K562 (cell line): Measurements from ENCODE around the gene PHACTR3. TPM values are rescaled to one million over a fixed set of nuclear protein-coding genes. Genes with fewer than 3 reads are reported as not detected.
A peak's percentile ranks its signal among the peaks of the same experiment; 100 is the strongest.

Experiments used
- ATAC-seq: fragments of 200-7000 bp; cut with Tn5 transposase; 3 replicates; pipeline ENCODE4 v1.9.1; 2020; ENCODE audit warnings: moderate library complexity
- BruUV-seq: library from RNA; stranded (reverse); fragments of 400-500 nt; replicated peaks from 2 replicates; lab custom pipeline; 2021; lab: Mats Ljungman, UMichigan
- CTCF ChIA-PET: fragments of 300-600 bp; formaldehyde crosslinking; extraction: SDS; loops from one replicate; lab custom pipeline; 2021; ENCODE audit warnings: low intra/inter-chr PET ratio; lab: Yijun Ruan, JAX
- POLR2A ChIA-PET: fragments of 300-600, 350-650 bp; sonication (Branson Sonifier 250); formaldehyde crosslinking; extraction: SDS; loops from one replicate; lab custom pipeline; 2021; ENCODE audit warnings: antibody characterized with exemption, inconsistent platforms; lab: Yijun Ruan, JAX
- DNase-seq, 4 experiments: peaks; one replicate each; pipeline versions ENCODE4 v3.0.0 to v3.0.0-alpha.2; 2011 to 2018; ENCODE audit warnings: low spot score in 3 of 4, mixed read lengths in 3 of 4; ENCODE audit errors: extremely low read depth in 1 of 4
- FAIRE-seq: peaks from 2 replicates; lab custom pipeline; 2011; peaks lifted over from hg19 to GRCh38; lab: Jason Lieb, UNC
- H2AFZ ChIP-seq: 2 replicates; pipeline ENCODE4 v1.6.0; 2011; ENCODE audit warnings: low read depth, low read length, control low read depth, inconsistent platforms
- H3K27ac ChIP-seq: fragments of 200-600 bp; 3 replicates; pipeline ENCODE4 v1.8.0; 2011; ENCODE audit warnings: low read depth, mild to moderate bottlenecking, control low read depth, inconsistent platforms, low read length, moderate library complexity, mixed read lengths; ENCODE audit errors: extremely low read depth
- H3K27me3 ChIP-seq, 2 experiments: fragments of 300-600 bp in 1 of 2; 2 replicates in 1 of 2; 3 replicates in 1 of 2; pipeline versions ENCODE4 v1.6.0 to v1.8.0; 2011; ENCODE audit warnings: inconsistent platforms in 2 of 2, low read length in 2 of 2, mild to moderate bottlenecking in 1 of 2, mixed read lengths in 1 of 2, moderate library complexity in 1 of 2; ENCODE audit not compliant: control insufficient read depth in 2 of 2, insufficient read depth in 2 of 2
- H3K36me3 ChIP-seq: fragments of 300-600 bp; 3 replicates; pipeline ENCODE4 v1.8.0; 2011; ENCODE audit warnings: mild to moderate bottlenecking, low read length, inconsistent platforms; ENCODE audit not compliant: control insufficient read depth, insufficient read depth
- H3K4me1 ChIP-seq, 2 experiments: fragments of 200-600 bp in 1 of 2; replicated peaks in 1 of 2; 2 replicates in 1 of 2; 3 replicates in 1 of 2; pipeline versions ENCODE4 v1.5.1 to v1.8.0; 2011; ENCODE audit warnings: inconsistent platforms in 2 of 2, low read length in 2 of 2, mild to moderate bottlenecking in 1 of 2, mixed read lengths in 1 of 2, moderate library complexity in 1 of 2; ENCODE audit not compliant: control insufficient read depth in 2 of 2, insufficient read depth in 2 of 2
- H3K4me2 ChIP-seq: 2 replicates; pipeline ENCODE4 v1.6.1; 2011; ENCODE audit warnings: low read length, control low read depth, inconsistent platforms, mixed read lengths; ENCODE audit not compliant: insufficient read depth
- H3K4me3 ChIP-seq: fragments of 200-600 bp; sonication (generic), shearing (Covaris generic); 2 replicates; pipeline ENCODE4 v1.5.1; 2016; ENCODE audit warnings: control low read depth, inconsistent platforms
- H3K79me2 ChIP-seq: fragments of 200-600 bp; 3 replicates; pipeline ENCODE4 v1.8.0; 2011; ENCODE audit warnings: low read length, inconsistent platforms; ENCODE audit not compliant: control insufficient read depth, insufficient read depth
- H3K9ac ChIP-seq, 2 experiments: 2 replicates each; pipeline versions ENCODE4 v1.6.0 to v1.6.1; 2011; ENCODE audit warnings: low read depth in 2 of 2, low read length in 2 of 2, control low read depth in 1 of 2, inconsistent platforms in 1 of 2, mild to moderate bottlenecking in 1 of 2, mixed read lengths in 1 of 2; ENCODE audit not compliant: insufficient read depth in 1 of 2
- H3K9me1 ChIP-seq: one replicate; pipeline ENCODE4 v1.6.0; 2011; ENCODE audit warnings: inconsistent platforms, mild to moderate bottlenecking, low read length, moderate library complexity; ENCODE audit not compliant: control insufficient read depth, insufficient read depth
- H3K9me3 ChIP-seq: replicated peaks from 2 replicates; pipeline ENCODE4 v1.5.1; 2011; ENCODE audit warnings: low read depth, low read length, inconsistent platforms; ENCODE audit not compliant: control insufficient read depth, insufficient read depth
- H4K20me1 ChIP-seq: replicated peaks from 2 replicates; pipeline ENCODE4 v1.6.1; 2011; ENCODE audit warnings: low read length, inconsistent platforms, mixed read lengths; ENCODE audit not compliant: control insufficient read depth, insufficient read depth
- EHMT2 ChIP-seq: fragments of 450-650 bp; IDR thresholded peaks from 2 replicates; pipeline ENCODE4 v1.6.1; 2018; ENCODE audit warnings: antibody characterized with exemption
- EWSR1 ChIP-seq: fragments of 450-650 bp; IDR thresholded peaks from 2 replicates; pipeline ENCODE4 v1.6.1; 2018; ENCODE audit warnings: borderline replicate concordance, mild to moderate bottlenecking, low read depth, moderate library complexity; ENCODE audit not compliant: partially characterized antibody
- HDAC3 ChIP-seq: fragments of 450-650 bp; IDR thresholded peaks from 2 replicates; pipeline ENCODE4 v1.6.1; 2018; ENCODE audit warnings: borderline replicate concordance, mild to moderate bottlenecking, moderate library complexity; ENCODE audit not compliant: partially characterized antibody
- IFI16 ChIP-seq: fragments of 250-450 bp; sonication (Bioruptor Pico); IDR thresholded peaks from 2 replicates; pipeline ENCODE4 v2.1.2; 2022; ENCODE audit warnings: mild to moderate bottlenecking, inconsistent platforms
- MCM3 ChIP-seq: fragments of 450-650 bp; IDR thresholded peaks from 2 replicates; pipeline ENCODE4 v1.6.1; 2016
- NCOA2 ChIP-seq, 2 experiments: fragments of 450-650 bp; IDR thresholded peaks; 2 replicates each; pipeline ENCODE4 v1.6.1; 2018; ENCODE audit warnings: mild to moderate bottlenecking in 2 of 2, moderate library complexity in 1 of 2; ENCODE audit not compliant: partially characterized antibody in 2 of 2
- NFIX ChIP-seq: fragments of 250-450 bp; sonication (Bioruptor Pico); IDR thresholded peaks from 2 replicates; pipeline ENCODE4 v1.4.0; 2020; ENCODE audit warnings: low read depth, mild to moderate bottlenecking, moderate library complexity
- NR2C1 ChIP-seq, 2 experiments: fragments of 450-650 bp; IDR thresholded peaks; 2 replicates each; pipeline ENCODE4 v1.6.1; 2017; ENCODE audit warnings: mild to moderate bottlenecking in 2 of 2, antibody characterized with exemption in 1 of 2, inconsistent platforms in 1 of 2, missing compliant biosample characterization in 1 of 2, missing genetic modification characterization in 1 of 2
- STAT5A ChIP-seq: IDR thresholded peaks from 2 replicates; pipeline ENCODE4 v1.6.1; 2012; ENCODE audit warnings: low read length, inconsistent platforms, borderline replicate concordance
- ZEB2 ChIP-seq: fragments of 450-650 bp; IDR thresholded peaks from 2 replicates; pipeline ENCODE4 v1.6.1; 2016
- ZNF263 ChIP-seq: sonication (generic); formaldehyde crosslinking; IDR thresholded peaks from 2 replicates; pipeline ENCODE4 v1.8.0; 2022; ENCODE audit warnings: mild to moderate bottlenecking, missing genetic modification reagents, borderline replicate concordance
- WGBS: fragments of 100-300 bp; shearing (Covaris generic); methylation state at CpG from one replicate; pipeline ENCODE4 v1.1.6; 2016; ENCODE audit warnings: low coverage, mixed read lengths; ENCODE audit not compliant: insufficient coverage; ENCODE audit errors: missing lambda C conversion rate; 5-methylcytosine and 5-hydroxymethylcytosine counted together
- in situ Hi-C: fragments of 300-500 bp; cut with MboI; formaldehyde crosslinking; loops from 4 replicates; pipeline ENCODE4 v1.15.0; 2018; ENCODE audit warnings: inconsistent platforms, mixed read lengths
- intact Hi-C: fragments of 100-400 bp; cut with micrococcal nuclease; formaldehyde crosslinking; loops from 2 replicates; pipeline ENCODE4 v1.14.2; 2022
- polyA plus RNA-seq, 8 experiments: library from polyadenylated mRNA; depleted of rRNA in 4 of 8; stranded (reverse) in 5 of 8; unstranded in 3 of 8; fragments of >200 nt; fragmentation: Nextera tagmentation in 2 of 8; fragmentation: Illumina TruSeq in 1 of 8; extraction: Ambion mirVana in 2 of 8; extraction: Trizol in 1 of 8; gene quantifications; 2 replicates each; pipeline versions ENCODE4 v1.2.1 to v1.2.3, GENCODE V29; 2011 to 2014; ENCODE audit warnings: inconsistent platforms in 1 of 8, missing spikeins in 1 of 8
- total RNA-seq, 7 experiments: library from RNA; depleted of rRNA in 6 of 7; stranded (reverse); fragments of >200 nt in 6 of 7; fragmentation: Illumina TruSeq in 2 of 7; extraction: Trizol in 2 of 7; gene quantifications; 2 replicates each; pipeline versions ENCODE4 v1.2.1 to v1.2.3, GENCODE V29; 2011 to 2021; ENCODE audit warnings: low replicate concordance in 1 of 7
- TF ChIP-seq, protein P1 (sequence below): sonication (generic); formaldehyde crosslinking; IDR thresholded peaks from 2 replicates; pipeline ENCODE4 v1.8.0; 2023; ENCODE audit warnings: mild to moderate bottlenecking, missing genetic modification reagents

PHACTR3 gene
- total and polyA plus RNA-seq, 9 of the 15 experiments (the other 6 are each of a cell fraction or from before 2014, with no cell fraction given) = not detected

DNA sequence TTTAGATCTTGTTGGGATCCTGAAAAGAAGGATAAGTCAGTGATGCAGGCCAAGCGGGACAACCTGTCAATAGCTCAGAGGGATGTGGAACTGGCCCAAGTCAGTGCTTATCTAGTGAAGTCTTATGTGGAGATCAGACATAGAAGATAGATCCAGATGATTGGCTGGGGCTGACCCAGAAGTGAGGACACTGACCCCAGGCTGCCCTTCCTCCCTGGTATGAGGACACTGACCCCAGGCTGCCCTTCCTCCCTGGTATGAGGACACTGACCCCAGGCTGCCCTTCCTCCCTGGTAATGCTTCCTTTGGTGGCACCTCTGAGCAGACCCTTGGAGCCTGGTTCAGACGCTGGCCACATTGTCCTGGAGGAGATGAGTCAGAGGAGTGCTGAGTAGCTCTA, 159.7 kb downstream of the PHACTR3 start:
- H3K9me3 ChIP-seq = no peaks in the 10 kb centered on the region
- 0% methylated on average over 2 of the region's 2 CpGs for WGBS
- intact Hi-C loops = no loop called here
- H3K9me1 ChIP-seq = no peaks in the 10 kb centered on the region
- H3K79me2 ChIP-seq = no peaks in the 10 kb centered on the region
- no peak overlapping the region for H3K4me3 ChIP-seq
- ChIA-PET POLR2A (no interaction called here), CTCF (no interaction called here)
- TF ChIP-seq HDAC3 = no peak
- in situ Hi-C loops = no loop called here
- H2AFZ ChIP-seq = no peak overlapping the region
- no peaks in the 10 kb centered on the region for H4K20me1 ChIP-seq
- no peaks in the 10 kb centered on the region for H3K36me3 ChIP-seq
- no peaks in the 10 kb centered on the region for H3K4me1 ChIP-seq
- H3K27ac ChIP-seq = no peak overlapping the region
- DNase-seq = no peak
- no peaks in the 10 kb centered on the region for H3K27me3 ChIP-seq
- no peak for ATAC-seq
- FAIRE-seq = no peak
- no TSS peak for BruUV-seq
- no peak overlapping the region for H3K4me2 ChIP-seq
- H3K9ac ChIP-seq = no peak overlapping the region

GRCh38 chr20:59765599-59766177, 161.3 kb downstream of the PHACTR3 start:
- FAIRE-seq = no peak
- BruUV-seq = no TSS peak
- TF ChIP-seq ZEB2 = no peak
- peak; percentile 98 for TF ChIP-seq EHMT2
- no peak for TF ChIP-seq IFI16
- no peak for TF ChIP-seq NFIX (CRISPR knock-in tag)
- TF ChIP-seq EWSR1 = no peak
- TF ChIP-seq, protein P1, sequence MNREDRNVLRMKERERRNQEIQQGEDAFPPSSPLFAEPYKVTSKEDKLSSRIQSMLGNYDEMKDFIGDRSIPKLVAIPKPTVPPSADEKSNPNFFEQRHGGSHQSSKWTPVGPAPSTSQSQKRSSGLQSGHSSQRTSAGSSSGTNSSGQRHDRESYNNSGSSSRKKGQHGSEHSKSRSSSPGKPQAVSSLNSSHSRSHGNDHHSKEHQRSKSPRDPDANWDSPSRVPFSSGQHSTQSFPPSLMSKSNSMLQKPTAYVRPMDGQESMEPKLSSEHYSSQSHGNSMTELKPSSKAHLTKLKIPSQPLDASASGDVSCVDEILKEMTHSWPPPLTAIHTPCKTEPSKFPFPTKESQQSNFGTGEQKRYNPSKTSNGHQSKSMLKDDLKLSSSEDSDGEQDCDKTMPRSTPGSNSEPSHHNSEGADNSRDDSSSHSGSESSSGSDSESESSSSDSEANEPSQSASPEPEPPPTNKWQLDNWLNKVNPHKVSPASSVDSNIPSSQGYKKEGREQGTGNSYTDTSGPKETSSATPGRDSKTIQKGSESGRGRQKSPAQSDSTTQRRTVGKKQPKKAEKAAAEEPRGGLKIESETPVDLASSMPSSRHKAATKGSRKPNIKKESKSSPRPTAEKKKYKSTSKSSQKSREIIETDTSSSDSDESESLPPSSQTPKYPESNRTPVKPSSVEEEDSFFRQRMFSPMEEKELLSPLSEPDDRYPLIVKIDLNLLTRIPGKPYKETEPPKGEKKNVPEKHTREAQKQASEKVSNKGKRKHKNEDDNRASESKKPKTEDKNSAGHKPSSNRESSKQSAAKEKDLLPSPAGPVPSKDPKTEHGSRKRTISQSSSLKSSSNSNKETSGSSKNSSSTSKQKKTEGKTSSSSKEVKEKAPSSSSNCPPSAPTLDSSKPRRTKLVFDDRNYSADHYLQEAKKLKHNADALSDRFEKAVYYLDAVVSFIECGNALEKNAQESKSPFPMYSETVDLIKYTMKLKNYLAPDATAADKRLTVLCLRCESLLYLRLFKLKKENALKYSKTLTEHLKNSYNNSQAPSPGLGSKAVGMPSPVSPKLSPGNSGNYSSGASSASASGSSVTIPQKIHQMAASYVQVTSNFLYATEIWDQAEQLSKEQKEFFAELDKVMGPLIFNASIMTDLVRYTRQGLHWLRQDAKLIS (CRISPR knock-in tag) = no peak
- TF ChIP-seq ZNF263 (CRISPR knock-in tag) = 0 out of 2 replicates have a peak, but pooled peaks have one; percentile 30
- TF ChIP-seq STAT5A = no peak
- no peak for TF ChIP-seq MCM3
- TF ChIP-seq NR2C1 (IDR thresholded peaks at IDR 0.05) = no peak
- TF ChIP-seq NR2C1 (tag; IDR thresholded peaks at IDR 0.05) = peak; percentile 21; the same call in 1 of the 2 replicates
- no peak for TF ChIP-seq NCOA2 (IDR thresholded peaks at IDR 0.05; ENCODE audit: partially characterized antibody in 2 of 2)

More at GRCh38 chr20:59765599-59766177, 161.3 kb downstream of the PHACTR3 start:
- 5% methylated on average over 4 of the region's 4 CpGs for WGBS
- H3K9me3 ChIP-seq = no peaks in the 10 kb centered on the region
- intact Hi-C loops = no loop called here
- no peaks in the 10 kb centered on the region for H3K9me1 ChIP-seq
- H3K4me1 ChIP-seq = no peaks in the 10 kb centered on the region
- ChIA-PET POLR2A (interaction anchor here (0.5 to 0.6 kb wide), 3 partner anchors 72 to 277 kb away, joined by 3 read pairs; no protein-coding TSS in a partner anchor), CTCF (no interaction called here)
- H3K27me3 ChIP-seq = no peaks in the 10 kb centered on the region
- peak; percentile 51 to 67 (median 60) for DNase-seq
- H3K79me2 ChIP-seq = no peaks in the 10 kb centered on the region
- H3K4me2 ChIP-seq = no peak overlapping the region
- H3K27ac ChIP-seq = no peak overlapping the region
- H3K36me3 ChIP-seq = no peaks in the 10 kb centered on the region
- H3K4me3 ChIP-seq = no peak overlapping the region
- in situ Hi-C loops = no loop called here
- H3K9ac ChIP-seq = no peak overlapping the region
- H2AFZ ChIP-seq = no peak overlapping the region
- ATAC-seq = peak; percentile 55; the same call in 2 of the 3 replicates
- no peaks in the 10 kb centered on the region for H4K20me1 ChIP-seq
